Endometrium (tissue), 2 donors: ENCODE measurements around the gene REPS1.
"Not testable (repeated sequence)": the region's sequence is repeated elsewhere in the genome, so short reads cannot be mapped to it uniquely, and the experiment has no call there.

Experiments used
- FAIRE-seq: peaks from 2 replicates; lab custom pipeline; 2012; peaks lifted over from hg19 to GRCh38; lab: Jason Lieb, UNC
- donor health status: control.
- donor health status: control.

REPS1 gene

GRCh38 chr6:138970159-138970558 is 17.9 kb downstream of the REPS1 start:
- FAIRE-seq: no peak

- FAIRE-seq: no peak
These were observed 21.2 kb downstream of the REPS1 start for GRCh38 chr6:138966870-138967269.

- FAIRE-seq: no peak
These were observed 22.1 kb downstream of the REPS1 start for GRCh38 chr6:138965971-138966370.

GRCh38 chr6:138965291-138965874 is 22.7 kb downstream of the REPS1 start:
- no peak for FAIRE-seq

- FAIRE-seq: no peak
These were observed 24.0 kb downstream of the REPS1 start for GRCh38 chr6:138964012-138964411.

DNA sequence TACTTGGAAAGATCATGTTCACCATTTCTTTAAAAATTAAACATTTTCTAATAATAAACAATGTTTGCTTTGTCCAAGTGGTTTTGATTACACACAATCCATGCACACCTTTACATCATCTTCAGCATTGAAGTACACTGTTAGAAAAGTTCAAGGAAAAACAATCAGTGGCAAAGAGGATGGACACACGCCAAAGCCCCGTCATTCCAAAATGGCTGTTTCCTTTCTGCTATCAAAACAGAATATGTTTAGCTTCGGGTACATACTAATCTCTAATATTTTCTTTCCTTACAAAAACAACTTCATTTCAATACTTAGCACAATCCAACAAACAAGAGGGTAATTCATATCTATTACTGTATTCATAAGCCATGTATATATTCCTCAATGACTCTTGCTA is 24.5 kb downstream of the REPS1 start:
- no peak for FAIRE-seq

DNA sequence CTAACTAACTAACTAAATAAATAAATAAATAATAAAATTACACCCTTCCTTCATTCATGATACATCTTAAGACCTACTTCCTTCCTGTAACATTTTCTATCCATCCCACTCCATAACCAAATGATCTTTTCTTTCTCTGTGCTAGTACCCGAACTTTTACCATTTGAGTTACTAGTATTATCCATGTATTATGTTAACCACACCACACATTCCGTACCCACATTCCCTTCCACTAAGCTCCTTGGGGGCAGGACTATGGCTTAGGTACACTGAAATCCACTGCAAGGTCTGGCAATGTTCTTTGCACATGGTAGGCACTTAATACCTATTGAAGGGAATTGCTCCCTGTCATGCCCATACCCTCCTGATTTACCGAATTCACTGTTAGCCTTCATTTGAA is 24.9 kb downstream of the REPS1 start:
- FAIRE-seq: no peak

GRCh38 chr6:138959521-138959920 is 28.5 kb downstream of the REPS1 start:
- no peak for FAIRE-seq

DNA sequence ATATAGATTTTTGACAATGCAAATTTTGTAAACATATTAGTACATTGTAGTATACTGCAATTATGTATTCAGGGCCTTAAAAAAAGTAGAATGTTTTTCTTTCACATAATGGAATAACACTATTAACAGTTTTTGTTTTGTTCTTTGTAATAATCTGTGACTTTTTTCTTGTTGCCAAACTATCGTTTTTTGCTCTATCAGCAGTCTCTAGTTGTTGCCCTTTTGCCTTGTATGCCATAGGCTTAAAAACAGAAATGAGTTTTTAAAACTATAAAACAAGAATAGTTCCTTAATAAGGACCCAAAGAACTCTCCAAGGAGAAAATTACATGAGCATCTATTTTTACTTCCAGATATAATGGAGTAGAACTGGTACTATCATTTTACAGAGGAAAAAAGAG is 29.5 kb downstream of the REPS1 start:
- no peak for FAIRE-seq

GRCh38 chr6:138957903-138958302 is 30.1 kb downstream of the REPS1 start:
- FAIRE-seq: no peak

GRCh38 chr6:138957484-138957883 is 30.6 kb downstream of the REPS1 start:
- FAIRE-seq: no peak

- FAIRE-seq: no peak
These were observed 31.7 kb downstream of the REPS1 start for GRCh38 chr6:138956244-138956924.

DNA sequence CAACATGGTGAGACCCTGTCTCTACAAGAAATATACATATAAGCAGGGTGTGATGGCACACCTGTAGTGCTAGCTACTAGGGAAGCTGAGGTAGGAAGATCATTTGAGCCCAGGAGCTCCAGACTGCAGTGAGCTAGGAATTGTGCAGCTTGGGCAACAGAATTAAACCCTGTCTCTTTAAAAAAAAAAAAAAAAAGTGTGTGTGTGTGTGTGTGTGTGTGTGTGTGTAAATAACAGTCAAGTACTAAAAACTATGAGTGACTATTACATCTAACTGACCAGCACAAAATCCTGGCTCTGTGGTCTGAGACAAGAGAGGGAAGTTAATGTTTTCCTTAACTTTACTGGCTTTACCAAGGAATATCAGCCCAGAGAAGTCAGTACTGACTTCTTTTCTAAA is 32.8 kb downstream of the REPS1 start:
- FAIRE-seq: no peak

- FAIRE-seq: no peak
These were observed 34.6 kb downstream of the REPS1 start for GRCh38 chr6:138953451-138953850.

GRCh38 chr6:138948546-138949179 is 39.4 kb downstream of the REPS1 start:
- no peak for FAIRE-seq

DNA sequence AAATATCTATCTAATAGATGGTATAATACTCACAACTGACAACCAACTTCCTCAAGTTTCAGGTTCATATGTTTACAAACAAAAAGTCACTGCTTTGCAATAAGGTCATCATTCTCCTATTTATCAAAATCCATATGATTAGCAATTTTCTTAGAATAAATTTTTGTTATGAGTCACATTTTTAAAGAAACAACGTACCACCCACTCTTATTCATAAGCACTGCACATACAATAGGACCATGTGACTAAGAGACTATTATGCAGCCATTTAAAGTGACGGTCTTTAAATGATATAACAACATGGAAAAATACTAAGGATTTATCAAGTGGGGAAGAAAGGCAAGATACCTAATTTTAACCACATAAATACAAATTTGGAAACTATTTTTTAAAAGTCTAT is 40.0 kb downstream of the REPS1 start:
- FAIRE-seq: no peak

DNA sequence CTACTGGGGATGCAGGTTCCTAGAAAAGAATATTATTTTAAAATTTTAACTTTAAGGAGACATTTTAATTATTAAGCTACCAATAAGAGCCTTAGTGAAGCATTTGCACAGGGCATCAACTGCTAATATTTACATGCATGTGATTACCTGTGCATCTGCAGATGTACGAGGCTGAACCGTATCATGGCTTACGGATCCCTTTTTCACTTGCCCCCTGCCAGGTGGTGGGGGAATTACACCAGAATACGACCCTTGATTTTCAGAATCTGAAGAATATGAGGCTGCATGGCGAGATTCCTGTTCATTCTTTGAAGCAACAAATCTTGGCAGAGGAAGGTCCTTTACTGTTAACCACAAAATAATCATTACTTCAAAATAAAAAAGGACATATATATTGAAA is 42.7 kb downstream of the REPS1 start:
- no peak for FAIRE-seq

GRCh38 chr6:138944412-138944811 is 43.6 kb downstream of the REPS1 start:
- FAIRE-seq: no peak

GRCh38 chr6:138943089-138943625 is 44.9 kb downstream of the REPS1 start:
- no peak for FAIRE-seq

GRCh38 chr6:138936873-138937272 is 51.2 kb downstream of the REPS1 start:
- FAIRE-seq: not testable (repeated sequence)

DNA sequence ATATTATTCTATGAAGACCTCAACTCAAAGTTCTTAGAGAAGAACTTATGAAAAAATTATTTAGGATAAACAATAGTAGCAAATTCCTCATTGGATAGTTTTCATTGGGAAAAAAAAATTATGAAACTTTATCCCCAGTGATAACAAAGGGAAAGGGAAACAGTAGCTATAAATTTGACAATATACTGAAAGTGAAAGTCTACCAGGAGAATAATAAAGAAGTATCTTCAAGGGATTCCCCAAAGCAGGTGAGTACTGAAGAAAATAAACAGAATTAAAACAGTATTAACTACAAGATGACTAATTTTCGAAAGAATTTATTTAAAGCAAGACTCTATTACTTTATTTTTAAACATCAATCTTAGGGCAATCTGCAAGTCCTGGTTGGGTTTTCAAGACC is 56.4 kb downstream of the REPS1 start:
- FAIRE-seq: no peak

DNA sequence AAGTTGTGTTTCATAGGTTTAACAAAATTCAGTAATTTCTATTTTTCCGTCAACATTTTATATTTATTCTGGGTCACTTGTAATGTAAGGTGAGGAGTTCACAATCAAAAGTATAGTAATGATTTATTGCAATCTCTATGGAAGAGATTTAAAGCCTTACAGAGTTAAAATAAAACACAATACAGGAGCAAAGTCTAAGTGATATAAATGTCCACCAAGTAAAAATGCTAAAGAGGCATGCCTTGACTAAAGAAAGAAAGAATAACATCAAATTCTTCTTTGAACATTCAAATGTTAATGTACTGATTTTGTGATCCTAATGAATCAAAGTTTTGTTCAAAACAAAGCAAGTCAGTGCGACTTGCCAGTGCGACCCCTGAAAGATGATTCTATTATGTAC is 61.5 kb downstream of the REPS1 start:
- FAIRE-seq: no peak

DNA sequence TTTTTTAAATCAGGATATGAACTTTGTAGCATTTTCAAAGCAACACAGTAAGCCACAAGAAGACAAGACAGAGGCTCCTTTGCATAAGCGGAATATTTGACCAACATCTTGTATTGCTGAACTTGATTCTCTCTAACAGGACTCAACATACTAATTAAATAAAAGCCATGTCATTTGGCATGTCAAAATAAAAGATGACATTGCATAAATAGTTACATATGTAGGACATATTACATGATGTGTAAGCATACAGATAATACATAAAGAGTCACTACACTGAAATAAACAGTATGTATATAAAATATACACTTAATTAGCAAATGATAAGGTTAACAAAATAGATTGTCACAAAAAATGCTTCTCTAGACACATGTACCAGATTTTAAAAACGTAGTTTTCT is 62.2 kb downstream of the REPS1 start:
- FAIRE-seq: no peak

- FAIRE-seq: no peak
These were observed 64.5 kb downstream of the REPS1 start for GRCh38 chr6:138923561-138923960.
